Right lobe of liver (tissue), 6 donors: ENCODE measurements around the gene CTDSP2. TPM values are rescaled to one million over a fixed set of nuclear protein-coding genes. Genes with fewer than 3 reads are reported as not detected.

ENCODE experiments used
- ATAC-seq, 4 donors: fragments of 200-7000 bp; cut with Tn5 transposase; one replicate each; pipeline ENCODE4 v1.9.1; 2020; ENCODE audit warnings: mild to moderate bottlenecking in 4 of 4, moderate library complexity in 4 of 4
- DNase-seq, 3 donors: peaks; one replicate each; pipeline ENCODE4 v3.0.0-alpha.2; 2020
- H3K27ac ChIP-seq, 3 donors: fragments of 200-600 bp; one replicate each; pipeline ENCODE4 v1.8.0; 2022
- H3K27me3 ChIP-seq, 2 donors: fragments of 200-600 bp; one replicate each; pipeline ENCODE4 v1.8.0; 2022
- H3K36me3 ChIP-seq, 4 donors: fragments of 200-600 bp; sonication (generic) in 1 of 4; one replicate each; pipeline versions ENCODE4 v1.5.1 to v1.8.0; 2017 to 2022; ENCODE audit warnings: control low read depth in 1 of 4
- H3K4me1 ChIP-seq, 4 donors: fragments of 200-600 bp; sonication (generic) in 1 of 4; one replicate each; pipeline versions ENCODE4 v1.5.1 to v1.8.0; 2017 to 2022; ENCODE audit warnings: control low read depth in 1 of 4
- H3K4me3 ChIP-seq, 3 donors: fragments of 200-600 bp; one replicate each; pipeline ENCODE4 v1.8.0; 2022
- H3K9me3 ChIP-seq, 4 donors: fragments of 200-600 bp; sonication (generic) in 1 of 4; one replicate each; pipeline versions ENCODE4 v1.5.1 to v1.8.0; 2017 to 2022; ENCODE audit warnings: control low read depth in 1 of 4
- POLR2A ChIP-seq: fragments of 450-650 bp; IDR thresholded peaks from one replicate; pipeline ENCODE4 v1.6.1; 2017; ENCODE audit warnings: antibody characterized with exemption, mild to moderate bottlenecking
- WGBS: methylation state at CpG from one replicate; pipeline ENCODE4 v1.1.6; 2018; ENCODE audit warnings: low coverage, low lambda C conversion rate; ENCODE audit not compliant: insufficient coverage; ENCODE audit errors: missing lambda C conversion rate; 5-methylcytosine and 5-hydroxymethylcytosine counted together
- intact Hi-C, 2 donors: fragments of 100-400 bp; cut with DNase I; formaldehyde crosslinking; loops; one replicate each; pipeline versions ENCODE4 v1.11.2 to v1.14.1; 2022
- total RNA-seq, 6 experiments: library from RNA; depleted of rRNA in 2 of 6; stranded (reverse); fragments of >200 nt in 2 of 6; fragmentation: NEBNext Ultra II Directional in 3 of 6; extraction: Animal tissue kit (Norgen Biotek cat#: 25700) in 3 of 6; gene quantifications; one replicate each; pipeline versions ENCODE4 v1.1.0 to v1.2.4, GENCODE V29; 2016 to 2023
- TF ChIP-seq, protein P1 (sequence below), 4 donors: fragments of 200-600 bp in 3 of 4; fragments of 450-650 bp in 1 of 4; IDR thresholded peaks; one replicate each; pipeline versions ENCODE4 v1.5.1 to v1.8.0; 2016 to 2022; ENCODE audit warnings: antibody characterized with exemption in 4 of 4, mild to moderate bottlenecking in 2 of 4
- donor health status: DM: no; HTN: yes; CAD: no.
- donor health status: DM: no; HTN: no; CAD: no.
- donor health status: DM: no; HTN: no; CAD: no.
- donor health status: DM: no; HTN: yes; CAD: no.
- donor health status: DM: no; HTN: yes; CAD: no.

Gene CTDSP2
- total RNA-seq, 6 experiments from 2014 or later: 39.3 to 84.2 (median 64.7) TPM

DNA sequence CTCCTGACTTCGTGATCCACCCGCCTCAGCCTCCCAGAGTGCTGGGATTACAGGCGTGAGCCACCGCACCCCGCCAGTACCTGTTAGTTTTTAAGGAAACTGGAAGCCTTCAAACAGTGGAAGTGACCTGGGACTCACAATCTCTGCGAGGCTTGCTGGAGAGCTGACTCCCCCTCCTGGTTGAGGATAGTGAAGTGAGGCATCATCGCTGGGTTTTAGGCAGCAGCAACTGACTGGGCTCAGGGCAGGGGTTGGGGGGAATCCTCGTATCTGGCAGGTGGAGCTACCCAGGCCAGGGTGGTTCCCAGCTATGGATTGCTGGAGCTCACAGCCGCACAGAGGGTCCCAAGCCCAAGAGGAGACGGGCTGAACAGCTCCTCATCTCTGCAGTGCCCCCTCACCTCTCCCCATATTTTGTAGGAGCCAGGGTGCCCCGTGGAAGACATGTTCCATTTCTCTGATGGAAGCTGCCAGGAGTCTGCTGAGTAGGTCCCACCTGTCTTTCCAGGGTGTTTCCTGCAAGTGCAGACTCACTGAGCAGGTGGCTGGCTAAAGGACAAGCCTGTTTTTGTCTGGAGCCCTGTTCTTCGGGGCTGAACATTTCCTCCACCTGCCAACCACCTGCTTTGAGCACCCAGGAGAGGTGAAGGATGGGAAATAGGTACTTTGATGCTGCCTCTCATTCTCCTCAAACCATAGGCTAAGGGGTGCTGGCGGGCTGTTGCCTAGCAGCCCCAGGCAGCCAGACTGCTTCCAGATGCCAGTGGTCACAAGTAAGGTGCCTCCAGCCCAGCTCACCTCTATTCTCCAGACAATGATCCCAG, 31.1 kb downstream of the CTDSP2 start:
- Histone ChIP-seq H3K27ac (no peak overlapping the region), H3K4me3 (no peak overlapping the region), H3K4me1 (peaks cover 0 to 40% (median 0%) of the 10 kb centered on the region in 4 donors), H3K27me3 (no peaks in the 10 kb centered on the region), H3K36me3 (peaks cover 0 to 13% (median 0%) of the 10 kb centered on the region in 4 donors), H3K9me3 (no peaks in the 10 kb centered on the region)
- ATAC-seq (peak in 1 of 4 donors; percentile 3), DNase-seq (no peak)
- intact Hi-C loops: no loop called here
- WGBS: 76% methylated on average over 5 of the region's 13 CpGs
- no peak for TF ChIP-seq POLR2A
- TF ChIP-seq, protein P1, sequence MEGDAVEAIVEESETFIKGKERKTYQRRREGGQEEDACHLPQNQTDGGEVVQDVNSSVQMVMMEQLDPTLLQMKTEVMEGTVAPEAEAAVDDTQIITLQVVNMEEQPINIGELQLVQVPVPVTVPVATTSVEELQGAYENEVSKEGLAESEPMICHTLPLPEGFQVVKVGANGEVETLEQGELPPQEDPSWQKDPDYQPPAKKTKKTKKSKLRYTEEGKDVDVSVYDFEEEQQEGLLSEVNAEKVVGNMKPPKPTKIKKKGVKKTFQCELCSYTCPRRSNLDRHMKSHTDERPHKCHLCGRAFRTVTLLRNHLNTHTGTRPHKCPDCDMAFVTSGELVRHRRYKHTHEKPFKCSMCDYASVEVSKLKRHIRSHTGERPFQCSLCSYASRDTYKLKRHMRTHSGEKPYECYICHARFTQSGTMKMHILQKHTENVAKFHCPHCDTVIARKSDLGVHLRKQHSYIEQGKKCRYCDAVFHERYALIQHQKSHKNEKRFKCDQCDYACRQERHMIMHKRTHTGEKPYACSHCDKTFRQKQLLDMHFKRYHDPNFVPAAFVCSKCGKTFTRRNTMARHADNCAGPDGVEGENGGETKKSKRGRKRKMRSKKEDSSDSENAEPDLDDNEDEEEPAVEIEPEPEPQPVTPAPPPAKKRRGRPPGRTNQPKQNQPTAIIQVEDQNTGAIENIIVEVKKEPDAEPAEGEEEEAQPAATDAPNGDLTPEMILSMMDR (IDR thresholded peaks at IDR 0.05): no peak

- H3K36me3 ChIP-seq: peaks cover 0 to 25% (median 1%) of the 10 kb centered on the region in 4 donors
- H3K27me3 ChIP-seq: no peaks in the 10 kb centered on the region
- peak; percentile 61 to 78 (median 66) for ATAC-seq
- no peak overlapping the region for H3K4me3 ChIP-seq
- H3K4me1 ChIP-seq: peaks cover 0 to 29% (median 0%) of the 10 kb centered on the region in 4 donors
- WGBS: 60% methylated on average over 12 of the region's 17 CpGs
- TF ChIP-seq, protein P1 (IDR thresholded peaks at IDR 0.05): no peak
- no peak for TF ChIP-seq POLR2A
- DNase-seq: no peak
- no peak overlapping the region for H3K27ac ChIP-seq
- intact Hi-C loops: no loop called here
- H3K9me3 ChIP-seq: no peaks in the 10 kb centered on the region
These were observed 32.4 kb downstream of the CTDSP2 start for GRCh38 chr12:57813971-57814772.

- TF ChIP-seq POLR2A: no peak
- TF ChIP-seq, protein P1 (IDR thresholded peaks at IDR 0.05): no peak
- Histone ChIP-seq H3K4me3 (no peak overlapping the region), H3K27ac (no peak overlapping the region), H3K9me3 (no peaks in the 10 kb centered on the region), H3K36me3 (peaks cover 0 to 33% (median 5%) of the 10 kb centered on the region in 4 donors), H3K27me3 (no peaks in the 10 kb centered on the region), H3K4me1 (peaks cover 0 to 25% (median 0%) of the 10 kb centered on the region in 4 donors)
- DNase-seq (no peak), ATAC-seq (no peak)
- intact Hi-C loops: no loop called here
- WGBS: 87% methylated on average over 5 of the region's 14 CpGs
These were observed 33.2 kb downstream of the CTDSP2 start for GRCh38 chr12:57813111-57813970.

GRCh38 chr12:57811028-57811755, 35.3 kb downstream of the CTDSP2 start:
- Histone ChIP-seq H3K4me1 (peaks cover 0 to 11% (median 0%) of the 10 kb centered on the region in 4 donors), H3K36me3 (peaks cover 0 to 52% (median 9%) of the 10 kb centered on the region in 4 donors), H3K27ac (no peak overlapping the region), H3K9me3 (no peaks in the 10 kb centered on the region), H3K27me3 (no peaks in the 10 kb centered on the region), H3K4me3 (no peak overlapping the region)
- no peak for DNase-seq
- no peak for TF ChIP-seq POLR2A
- TF ChIP-seq, protein P1 (IDR thresholded peaks at IDR 0.05): no peak
- 91% methylated on average over 6 of the region's 10 CpGs for WGBS
- ATAC-seq: no peak
- intact Hi-C loops: no loop called here
